ENCODE measurements around the gene MCM5. TPM values are rescaled to one million over a fixed set of nuclear protein-coding genes. Genes with fewer than 3 reads are reported as not detected.
A peak's percentile ranks its signal among the peaks of the same experiment; 100 is the strongest.

Gene MCM5
- total and polyA plus RNA-seq, 2 donors from 2014 or later = 10.2 to 26.4 TPM

DNA sequence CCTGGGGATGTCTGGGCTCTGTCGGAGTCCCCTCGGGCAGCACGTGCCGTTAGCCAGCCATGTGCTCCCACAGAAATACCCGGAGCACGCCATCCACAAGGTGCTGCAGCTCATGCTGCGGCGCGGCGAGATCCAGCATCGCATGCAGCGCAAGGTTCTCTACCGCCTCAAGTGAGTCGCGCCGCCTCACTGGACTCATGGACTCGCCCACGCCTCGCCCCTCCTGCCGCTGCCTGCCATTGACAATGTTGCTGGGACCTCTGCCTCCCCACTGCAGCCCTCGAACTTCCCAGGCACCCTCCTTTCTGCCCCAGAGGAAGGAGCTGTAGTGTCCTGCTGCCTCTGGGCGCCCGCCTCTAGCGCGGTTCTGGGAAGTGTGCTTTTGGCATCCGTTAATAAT lies 24.1 kb downstream of the MCM5 start:
- TF ChIP-seq, protein P1, sequence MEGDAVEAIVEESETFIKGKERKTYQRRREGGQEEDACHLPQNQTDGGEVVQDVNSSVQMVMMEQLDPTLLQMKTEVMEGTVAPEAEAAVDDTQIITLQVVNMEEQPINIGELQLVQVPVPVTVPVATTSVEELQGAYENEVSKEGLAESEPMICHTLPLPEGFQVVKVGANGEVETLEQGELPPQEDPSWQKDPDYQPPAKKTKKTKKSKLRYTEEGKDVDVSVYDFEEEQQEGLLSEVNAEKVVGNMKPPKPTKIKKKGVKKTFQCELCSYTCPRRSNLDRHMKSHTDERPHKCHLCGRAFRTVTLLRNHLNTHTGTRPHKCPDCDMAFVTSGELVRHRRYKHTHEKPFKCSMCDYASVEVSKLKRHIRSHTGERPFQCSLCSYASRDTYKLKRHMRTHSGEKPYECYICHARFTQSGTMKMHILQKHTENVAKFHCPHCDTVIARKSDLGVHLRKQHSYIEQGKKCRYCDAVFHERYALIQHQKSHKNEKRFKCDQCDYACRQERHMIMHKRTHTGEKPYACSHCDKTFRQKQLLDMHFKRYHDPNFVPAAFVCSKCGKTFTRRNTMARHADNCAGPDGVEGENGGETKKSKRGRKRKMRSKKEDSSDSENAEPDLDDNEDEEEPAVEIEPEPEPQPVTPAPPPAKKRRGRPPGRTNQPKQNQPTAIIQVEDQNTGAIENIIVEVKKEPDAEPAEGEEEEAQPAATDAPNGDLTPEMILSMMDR (IDR thresholded peaks at IDR 0.05; ENCODE audit: borderline replicate concordance, extremely low read depth, insufficient read depth) = no peak
- no peak overlapping the region for H3K4me3 ChIP-seq (ENCODE audit: low read length in 3 of 3)
- H3K4me1 ChIP-seq (ENCODE audit: control insufficient read depth in 2 of 3, insufficient read depth in 2 of 3, low read depth in 1 of 3, low read length in 3 of 3) = no peaks in the 10 kb centered on the region
- DNase-seq (peak in 1 of 5 donors; percentile 58), FAIRE-seq (no peak)
- no peak overlapping the region for H3K9ac ChIP-seq (ENCODE audit: low read length in 3 of 3)
- intact Hi-C loops (cut with DNase I) = no loop called here
- peaks cover 0 to 15% (median 9%) of the 10 kb centered on the region in 3 donors for H3K36me3 ChIP-seq (ENCODE audit: control insufficient read depth in 2 of 3, insufficient read depth in 3 of 3, low read length in 3 of 3)
- H3K27me3 ChIP-seq (ENCODE audit: control insufficient read depth, insufficient read depth, low read length) = no peaks in the 10 kb centered on the region
- H3K27ac ChIP-seq (ENCODE audit: low read depth in 2 of 2, low read length in 2 of 2) = no peak overlapping the region
- no peaks in the 10 kb centered on the region for H3K9me3 ChIP-seq (ENCODE audit: control insufficient read depth in 2 of 3, insufficient read depth in 1 of 3, low read length in 3 of 3)

DNA sequence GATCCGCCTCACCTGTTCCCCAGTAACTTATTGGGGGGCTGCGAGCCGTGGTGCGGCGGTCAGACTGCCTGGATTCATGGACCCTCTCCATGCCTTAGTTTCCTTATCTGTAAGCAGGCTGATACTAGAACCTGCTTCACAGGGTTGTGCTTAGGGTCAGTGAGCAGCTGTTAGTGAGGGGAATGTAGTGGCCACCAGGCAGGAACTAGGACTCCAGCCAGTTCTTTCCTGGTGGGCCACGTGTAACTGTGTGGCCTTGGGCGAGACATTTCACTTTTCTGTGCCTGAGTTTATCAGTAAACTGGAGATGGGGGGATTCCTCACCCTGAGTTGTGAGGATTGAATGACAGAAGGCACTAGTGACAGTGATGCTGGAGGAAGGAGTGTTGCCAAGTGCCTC lies 24.8 kb downstream of the MCM5 start:
- no peaks in the 10 kb centered on the region for H3K4me1 ChIP-seq (ENCODE audit: control insufficient read depth in 2 of 3, insufficient read depth in 2 of 3, low read depth in 1 of 3, low read length in 3 of 3)
- H3K4me3 ChIP-seq (ENCODE audit: low read length in 3 of 3) = no peak overlapping the region
- H3K27ac ChIP-seq (ENCODE audit: low read depth in 2 of 2, low read length in 2 of 2) = no peak overlapping the region
- H3K27me3 ChIP-seq (ENCODE audit: control insufficient read depth, insufficient read depth, low read length) = no peaks in the 10 kb centered on the region
- H3K9me3 ChIP-seq (ENCODE audit: control insufficient read depth in 2 of 3, insufficient read depth in 1 of 3, low read length in 3 of 3) = no peaks in the 10 kb centered on the region
- peaks cover 0 to 12% (median 9%) of the 10 kb centered on the region in 3 donors for H3K36me3 ChIP-seq (ENCODE audit: control insufficient read depth in 2 of 3, insufficient read depth in 3 of 3, low read length in 3 of 3)
- DNase-seq (peak in 1 of 5 donors; percentile 36), FAIRE-seq (no peak)
- H3K9ac ChIP-seq (ENCODE audit: low read length in 3 of 3) = no peak overlapping the region
- TF ChIP-seq, protein P1 (IDR thresholded peaks at IDR 0.05; ENCODE audit: borderline replicate concordance, extremely low read depth, insufficient read depth) = no peak
- intact Hi-C loops (cut with DNase I) = no loop called here

- no peaks in the 10 kb centered on the region for H3K9me3 ChIP-seq (ENCODE audit: control insufficient read depth in 2 of 3, insufficient read depth in 1 of 3, low read length in 3 of 3)
- FAIRE-seq (no peak), DNase-seq (peak in 1 of 5 donors; percentile 19)
- peaks cover 0 to 12% (median 6%) of the 10 kb centered on the region in 3 donors for H3K36me3 ChIP-seq (ENCODE audit: control insufficient read depth in 2 of 3, insufficient read depth in 3 of 3, low read length in 3 of 3)
- intact Hi-C loops (cut with DNase I) = no loop called here
- H3K27ac ChIP-seq (ENCODE audit: low read depth in 2 of 2, low read length in 2 of 2) = no peak overlapping the region
- no peak overlapping the region for H3K9ac ChIP-seq (ENCODE audit: low read length in 3 of 3)
- H3K27me3 ChIP-seq (ENCODE audit: control insufficient read depth, insufficient read depth, low read length) = no peaks in the 10 kb centered on the region
- H3K4me3 ChIP-seq (ENCODE audit: low read length in 3 of 3) = no peak overlapping the region
- TF ChIP-seq, protein P1 (IDR thresholded peaks at IDR 0.05; ENCODE audit: borderline replicate concordance, extremely low read depth, insufficient read depth) = no peak
- H3K4me1 ChIP-seq (ENCODE audit: control insufficient read depth in 2 of 3, insufficient read depth in 2 of 3, low read depth in 1 of 3, low read length in 3 of 3) = no peaks in the 10 kb centered on the region
These were observed 25.6 kb downstream of the MCM5 start for GRCh38 chr22:35425546-35425945.

Data from kidney (tissue), 14 donors.